Cerebellar nuclear complex (tissue), 1 donor: ENCODE results near the gene INO80B.
"Not testable (repeated sequence)": the region's sequence is repeated elsewhere in the genome, so short reads cannot be mapped to it uniquely, and the experiment has no call there.

Experiments used
- DNase-seq, 2 experiments: peaks; one replicate each; lab custom pipeline; 2025; lab: John Stamatoyannopoulos, UW

INO80B gene

DNA sequence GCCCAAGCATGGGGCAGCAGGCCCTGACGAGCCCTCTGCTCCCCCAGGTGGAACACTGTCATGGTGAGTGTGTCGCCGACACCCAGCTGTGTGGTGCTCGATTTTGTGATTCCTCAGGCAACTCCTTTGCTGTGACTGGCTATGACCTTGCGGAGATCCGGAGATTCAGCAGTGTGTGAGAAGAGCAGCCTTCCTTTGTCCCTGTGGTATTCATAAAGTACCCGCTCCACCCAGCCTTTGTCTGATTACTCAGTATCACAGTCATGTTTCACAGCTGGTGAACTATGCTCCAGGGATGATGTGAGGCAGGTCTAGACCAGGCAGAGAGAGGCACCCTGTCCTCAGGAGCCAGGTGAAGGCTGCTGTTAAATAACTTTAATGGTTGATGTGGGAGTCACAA lies 29.4 kb upstream of the INO80B start:
- DNase-seq: no peak

DNA sequence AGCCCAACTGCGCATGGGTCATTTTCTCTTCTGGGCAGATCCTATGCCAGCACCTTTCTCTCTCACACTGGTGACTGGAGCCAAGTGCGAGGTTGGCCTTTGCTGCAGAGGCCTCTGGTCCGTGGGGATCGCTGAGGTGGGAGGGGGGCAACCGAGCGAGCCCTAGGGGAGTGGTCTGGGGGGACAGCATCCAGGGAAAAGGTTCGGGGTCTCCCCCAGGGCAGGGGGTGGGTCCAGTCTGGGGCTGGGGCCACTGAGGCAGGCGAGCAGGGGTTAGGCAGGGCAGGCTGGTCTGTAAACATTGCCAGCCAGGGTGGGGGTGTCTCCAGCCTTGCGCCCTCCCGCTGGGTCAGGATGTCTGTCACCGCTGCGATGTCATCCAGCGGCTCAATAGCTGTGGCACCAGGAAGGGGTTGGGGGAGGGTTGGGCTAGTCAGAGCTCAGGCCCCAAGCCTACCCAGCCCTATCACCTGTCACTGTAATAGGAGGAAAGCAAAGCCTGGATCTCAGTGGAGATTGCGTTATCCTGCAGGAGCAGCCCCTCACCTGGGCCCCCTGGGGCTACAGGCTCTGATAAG lies 28.6 kb upstream of the INO80B start:
- DNase-seq: no peak

DNA sequence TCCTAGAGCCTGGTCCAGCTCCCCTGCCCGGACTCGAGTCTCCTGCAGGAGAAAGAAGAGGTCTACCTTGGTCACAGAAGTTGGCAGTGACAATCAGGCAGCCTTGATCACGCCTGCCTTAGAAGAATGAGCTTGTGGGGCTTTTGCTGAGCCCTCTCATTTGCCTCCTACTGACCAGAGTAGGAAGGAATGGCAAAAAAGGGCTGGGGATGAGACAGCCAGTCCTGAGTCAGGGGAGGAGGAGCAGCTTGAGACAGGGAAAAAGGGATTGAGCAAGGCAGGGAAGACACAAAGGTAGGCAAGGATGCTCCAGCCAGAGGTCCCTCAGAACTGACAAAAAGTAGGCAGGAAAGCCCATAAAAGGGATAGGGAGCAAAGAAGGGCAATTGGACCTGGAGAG lies 27.3 kb upstream of the INO80B start:
- no peak for DNase-seq

DNA sequence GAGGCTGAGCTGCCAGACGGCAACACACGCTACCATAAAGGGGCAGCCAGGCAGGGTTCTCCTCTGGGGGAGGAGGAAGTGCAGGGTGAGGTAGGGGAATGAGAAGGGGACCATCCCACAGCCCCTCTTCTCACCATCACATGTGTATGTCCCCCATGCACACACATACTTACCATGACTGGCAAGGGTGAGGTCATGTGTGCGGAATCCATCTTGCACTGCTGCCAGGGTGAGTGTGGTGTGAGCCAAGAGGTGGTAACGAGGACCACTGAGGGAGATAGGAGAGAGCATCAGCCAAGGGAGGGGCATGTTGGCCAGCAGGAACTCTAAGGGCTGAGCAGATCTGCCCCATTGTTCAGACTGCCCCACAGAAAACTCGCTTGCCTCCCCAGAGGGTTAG lies 26.2 kb upstream of the INO80B start:
- no peak for DNase-seq

DNA sequence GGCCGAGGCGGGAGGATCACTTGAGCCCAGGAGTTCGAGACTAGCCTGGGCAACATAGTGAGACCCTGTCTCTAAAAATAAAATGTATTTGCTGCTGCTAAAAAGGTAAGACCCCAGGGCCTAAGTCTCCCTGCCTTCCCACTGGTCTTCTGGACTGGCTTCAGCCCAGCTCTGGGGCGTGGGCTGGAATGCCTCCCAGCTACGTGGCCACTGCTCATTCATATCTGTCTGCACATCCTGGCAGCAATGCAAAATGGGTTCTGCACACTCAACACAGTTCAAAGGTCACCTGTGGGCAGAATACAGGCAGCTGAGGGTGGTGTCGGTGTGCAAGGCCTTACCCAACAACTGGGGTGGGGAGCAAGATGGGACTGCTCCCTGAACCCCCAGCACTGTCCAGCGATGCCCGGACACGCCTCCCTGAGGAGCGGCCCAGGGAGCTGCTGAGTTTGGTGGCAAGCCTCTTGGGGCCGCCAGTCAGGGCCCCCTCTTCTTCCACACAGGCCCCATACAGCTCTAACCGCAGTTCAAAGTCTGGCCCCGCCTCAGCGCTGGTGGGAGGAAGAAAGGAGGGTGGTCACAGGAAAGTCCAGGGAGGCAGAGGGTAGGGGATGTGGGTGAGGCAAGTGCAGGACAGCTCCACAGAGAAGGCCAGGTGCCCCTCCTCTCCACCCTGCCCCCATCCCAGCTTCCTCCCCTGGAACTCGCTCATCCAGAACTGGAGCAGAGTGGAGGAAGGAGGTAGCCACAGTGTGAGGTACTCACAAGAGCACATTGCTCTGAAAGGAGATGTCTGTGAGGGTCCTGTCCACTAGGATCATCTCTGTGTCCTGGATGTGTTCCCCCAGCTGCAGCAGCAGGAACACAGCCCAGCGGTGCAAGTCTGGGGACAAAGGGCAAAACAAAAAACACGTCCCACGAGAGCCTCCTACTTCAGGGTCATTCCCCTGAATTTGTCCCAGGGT lies 25.1 kb upstream of the INO80B start:
- no peak for DNase-seq

DNA sequence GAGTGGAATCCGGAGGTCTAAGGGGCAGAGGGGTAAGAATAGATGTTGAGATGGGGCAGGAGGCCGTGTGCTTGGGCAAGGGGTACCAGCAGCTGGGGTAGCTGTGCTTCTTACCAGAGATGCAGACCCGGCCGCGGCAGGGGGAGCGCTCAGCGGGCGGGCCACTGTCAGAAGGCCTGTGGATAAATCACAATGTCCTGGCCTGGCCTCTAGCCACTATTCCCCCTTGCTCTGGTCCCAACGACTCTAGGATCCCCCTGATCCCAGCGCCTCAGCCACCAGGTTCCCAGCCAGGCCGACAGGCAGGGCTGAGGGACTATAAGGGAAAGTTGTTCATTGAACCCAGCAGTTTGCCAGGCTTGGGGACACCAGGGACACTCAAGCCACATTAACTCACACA lies 24.4 kb upstream of the INO80B start:
- no peak for DNase-seq

DNA sequence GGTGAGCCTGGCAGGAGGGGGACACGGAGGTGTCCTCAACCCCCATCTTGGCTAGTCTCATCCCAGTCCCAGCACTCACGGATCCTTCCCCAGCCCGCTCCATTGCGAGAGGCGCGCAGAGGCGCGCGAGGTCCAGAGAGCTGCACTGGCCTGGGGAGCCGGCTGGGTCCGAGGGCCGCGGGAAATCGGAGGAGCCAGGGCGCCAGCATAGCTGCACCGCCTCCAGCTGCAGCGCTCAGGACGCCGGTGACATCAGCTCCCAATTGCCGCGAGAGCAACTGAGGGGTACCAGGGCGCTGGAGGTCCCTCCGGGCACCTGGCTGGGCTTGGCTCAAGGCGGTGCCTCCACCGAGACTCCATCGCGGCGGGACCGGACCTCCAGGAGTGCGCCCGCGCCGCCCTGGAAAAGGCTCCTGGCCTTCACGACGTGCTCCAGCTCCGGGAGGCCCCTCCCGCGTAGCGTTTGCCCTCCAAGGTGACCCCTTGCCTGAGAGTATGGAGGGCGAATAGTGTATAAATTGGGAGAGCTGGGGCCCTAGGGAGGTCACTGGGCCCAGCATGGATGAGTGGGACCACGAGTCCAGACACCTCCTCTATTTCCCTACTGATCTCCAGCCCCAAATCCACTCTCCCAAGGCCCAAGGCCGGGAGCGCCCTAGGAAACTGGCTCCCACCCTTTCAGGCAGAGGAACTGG lies 18.6 kb upstream of the INO80B start:
- DNase-seq: no peak

DNA sequence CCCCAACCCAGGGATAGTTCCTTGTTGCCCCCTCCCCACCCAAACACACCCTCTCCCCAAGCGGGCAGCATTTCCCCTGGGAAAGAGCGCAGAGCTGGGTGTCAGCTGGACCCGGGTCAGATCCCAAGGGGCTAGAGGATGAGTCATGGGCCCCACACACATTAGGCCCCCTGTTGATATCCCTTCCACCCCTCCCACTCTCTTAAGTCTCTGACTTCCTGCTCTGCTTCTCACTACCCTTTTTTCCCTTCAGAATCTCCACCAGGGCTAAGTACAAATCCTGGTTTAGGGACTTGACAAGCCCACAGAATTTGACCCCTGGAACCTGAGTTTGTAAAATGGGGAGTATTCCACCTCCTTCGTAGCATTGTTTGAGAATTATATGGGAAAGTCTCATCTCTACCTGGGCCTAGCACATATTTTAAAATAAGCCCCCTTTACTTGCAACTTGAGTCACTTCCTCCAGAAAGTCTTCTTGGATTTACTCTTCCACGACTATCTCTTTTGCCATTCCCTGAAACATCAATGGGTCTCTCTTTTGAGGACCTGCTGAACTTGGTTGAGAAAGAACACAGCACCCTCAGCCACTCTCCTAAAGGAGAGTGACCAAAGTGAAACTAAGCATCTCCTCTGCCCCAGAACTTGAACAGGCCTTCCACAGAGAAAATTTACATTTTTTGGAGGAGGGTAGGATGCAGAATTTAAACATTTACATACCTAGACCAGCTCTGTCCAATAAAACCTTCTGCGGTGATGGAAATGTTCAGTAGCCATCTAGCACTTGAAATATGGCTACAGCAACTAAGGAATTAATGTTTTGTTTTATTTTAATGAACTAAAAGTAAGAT lies 17.8 kb upstream of the INO80B start:
- DNase-seq: no peak

DNA sequence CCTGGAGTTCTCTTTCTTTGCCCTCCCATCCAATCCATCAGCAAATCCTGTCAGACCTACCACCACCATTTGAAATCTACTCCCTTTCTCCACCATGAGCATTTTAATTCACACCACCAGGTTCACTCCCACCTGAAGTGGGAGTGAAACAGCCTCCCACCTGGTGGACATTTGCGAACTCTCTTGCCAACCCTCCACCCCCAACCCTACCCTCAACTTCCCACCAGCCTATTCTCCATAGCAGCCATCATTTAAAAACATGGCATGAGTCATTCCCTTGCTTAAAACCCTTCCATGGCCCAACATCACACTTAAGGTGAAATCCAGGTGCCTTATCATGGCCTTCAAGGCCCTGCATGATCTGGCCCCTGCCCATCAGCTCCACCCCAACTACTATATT lies 16.6 kb upstream of the INO80B start:
- no peak for DNase-seq

DNA sequence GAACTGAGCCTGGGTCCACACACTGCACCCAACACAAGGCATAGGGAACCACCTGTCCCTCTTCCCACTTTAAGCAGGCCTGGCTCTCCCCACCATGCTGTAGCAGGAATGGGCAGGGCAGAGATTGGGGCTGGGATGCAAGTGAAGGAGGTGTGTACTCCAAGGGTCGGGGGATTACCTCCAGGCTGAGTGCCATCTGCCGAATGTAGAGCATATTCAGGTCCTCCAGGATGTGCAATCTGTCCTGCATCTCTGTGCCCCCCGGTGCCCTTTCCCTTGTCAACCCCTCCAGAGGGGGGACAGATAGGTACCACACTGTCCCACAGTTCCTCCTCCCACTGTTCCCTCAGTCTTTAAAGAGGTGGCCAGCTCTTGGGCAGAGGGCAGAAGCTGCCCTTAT lies 15.5 kb upstream of the INO80B start:
- no peak for DNase-seq

DNA sequence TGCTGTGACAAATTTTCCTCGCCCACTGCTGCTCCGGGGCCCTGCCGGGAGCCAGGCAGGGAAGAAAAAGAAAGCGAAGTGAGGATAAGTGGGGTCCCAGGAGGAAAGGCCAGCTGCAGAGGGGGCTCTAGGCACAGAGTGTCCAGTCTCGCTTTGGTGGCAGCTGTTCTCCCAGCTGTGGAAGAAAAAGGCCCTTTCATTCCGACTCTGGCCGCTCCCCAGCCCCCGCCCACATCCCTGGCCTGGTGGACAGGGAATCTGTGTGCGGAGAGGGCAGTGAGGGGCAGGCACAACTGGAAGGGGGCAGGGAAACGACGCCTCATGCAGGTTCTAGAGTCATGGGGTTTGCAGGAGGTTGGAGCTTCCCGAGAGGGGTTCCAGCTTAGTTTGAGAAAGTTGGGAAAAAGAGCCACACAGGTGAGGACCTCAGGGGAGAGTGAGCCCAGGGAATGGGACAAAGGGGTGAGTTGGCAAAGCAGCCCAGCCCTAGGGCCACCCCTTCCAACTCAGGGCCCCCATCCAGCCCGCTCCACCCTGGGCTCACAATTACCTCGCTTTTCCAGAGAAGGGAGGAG lies 15.0 kb upstream of the INO80B start:
- DNase-seq: no peak

DNA sequence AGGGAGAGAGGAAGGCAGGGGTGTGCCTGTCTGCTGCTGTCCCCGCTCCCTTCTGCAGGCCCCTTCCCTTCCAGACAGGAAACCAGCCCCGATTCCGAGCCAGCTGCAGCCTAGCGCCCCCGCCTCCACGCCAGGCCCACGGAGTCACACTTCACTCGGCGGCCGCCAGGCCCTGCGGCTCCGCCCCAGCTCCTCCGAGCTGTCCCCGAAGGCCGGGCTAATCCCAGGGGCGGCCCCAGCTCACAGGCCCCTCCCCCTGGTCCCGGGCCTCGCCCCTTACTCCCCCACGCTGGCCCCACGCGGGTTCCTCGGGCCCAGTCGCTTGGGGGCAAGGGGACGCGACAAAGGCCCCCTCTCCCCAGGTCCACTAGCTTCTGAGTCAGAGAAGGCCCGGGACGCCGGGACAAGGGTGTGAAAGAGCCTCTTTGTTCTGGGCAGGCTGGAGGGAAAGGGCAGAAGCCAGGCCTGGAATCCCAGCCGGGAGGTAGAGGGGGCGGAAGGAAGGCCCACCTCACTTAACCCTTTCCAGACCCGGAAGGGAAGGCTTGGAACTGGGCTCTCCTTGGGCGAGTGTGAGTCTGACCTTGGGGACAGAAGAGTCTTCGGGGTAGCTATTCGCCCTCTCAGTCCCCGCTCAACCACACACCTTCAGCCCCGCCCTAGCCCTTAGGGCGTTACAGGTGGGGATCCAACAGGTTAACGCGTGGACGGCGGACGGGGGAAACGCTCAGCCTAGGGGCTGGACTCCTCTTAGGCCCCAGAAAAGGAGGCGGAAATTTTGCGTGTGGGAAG lies 14.3 kb upstream of the INO80B start:
- no peak for DNase-seq

DNA sequence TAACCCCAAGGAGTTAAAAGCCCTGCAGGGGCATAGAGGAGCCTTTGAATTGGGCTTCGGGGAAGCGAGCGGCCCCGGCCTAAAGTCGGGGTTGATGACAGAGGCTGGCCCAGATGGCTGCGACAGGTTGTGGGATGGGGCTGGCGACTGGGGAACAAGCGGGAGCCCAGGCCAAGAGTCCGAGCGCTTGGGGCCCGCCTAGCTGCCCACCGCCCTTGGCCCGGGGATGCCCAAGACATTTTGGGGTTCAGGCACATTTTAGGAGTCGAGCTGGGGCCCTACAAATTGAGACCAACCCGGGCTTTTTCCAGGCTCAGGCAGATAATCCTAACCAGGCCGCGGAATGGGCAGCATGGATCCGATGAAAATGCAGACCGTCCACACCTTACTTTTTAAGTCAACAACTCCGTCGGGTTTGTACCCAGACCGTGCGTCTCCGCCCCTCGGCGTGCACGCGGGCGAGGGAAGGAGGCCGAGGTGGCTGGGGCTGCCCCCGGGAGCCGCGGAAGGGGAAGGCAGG lies 13.7 kb upstream of the INO80B start:
- DNase-seq: no peak

DNA sequence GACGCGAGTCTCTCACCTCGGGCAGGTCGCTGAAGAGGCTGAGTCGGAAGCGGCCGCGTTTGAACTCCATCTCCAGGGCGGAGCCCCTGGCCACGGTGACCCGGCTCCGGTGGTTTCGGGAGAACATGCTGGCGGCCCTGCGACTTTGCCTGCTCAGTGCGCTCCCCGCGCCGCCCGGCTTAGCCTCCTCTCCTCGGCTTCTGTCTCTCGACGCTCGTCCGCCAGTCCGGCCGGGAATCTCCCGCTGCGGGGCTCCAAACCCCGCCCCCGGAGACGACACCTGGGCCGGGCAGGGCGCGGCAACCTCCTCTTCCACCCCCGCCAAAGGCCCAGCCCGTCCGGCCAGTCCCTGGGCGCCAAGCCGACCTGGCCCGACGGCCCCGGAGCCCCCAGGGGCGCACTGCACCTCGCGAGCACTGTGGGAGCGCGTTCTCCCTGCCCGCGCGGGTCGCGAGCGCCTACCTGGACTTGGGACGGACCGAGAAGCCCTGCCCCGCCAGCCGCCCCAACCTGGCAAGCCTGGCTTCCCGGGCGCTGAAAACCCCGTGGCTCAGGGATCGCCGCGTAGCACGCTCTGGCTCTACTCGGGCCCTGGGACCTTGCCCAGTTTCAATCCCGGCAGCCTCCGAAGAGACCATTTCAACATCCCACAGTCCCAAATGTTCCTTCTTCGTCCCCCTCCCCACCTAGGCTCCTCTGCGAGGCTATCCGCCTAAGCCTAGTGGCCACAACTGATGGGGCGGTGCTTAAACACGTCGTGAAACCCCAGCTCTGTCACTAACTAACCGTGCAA lies 13.0 kb upstream of the INO80B start, which contains the start of gene RTKN:
RTKN (minus strand) TSS at position 248 of the 793 bp plus-strand sequence; CDS start at position 127, 121 bp downstream.
- DNase-seq: no peak

DNA sequence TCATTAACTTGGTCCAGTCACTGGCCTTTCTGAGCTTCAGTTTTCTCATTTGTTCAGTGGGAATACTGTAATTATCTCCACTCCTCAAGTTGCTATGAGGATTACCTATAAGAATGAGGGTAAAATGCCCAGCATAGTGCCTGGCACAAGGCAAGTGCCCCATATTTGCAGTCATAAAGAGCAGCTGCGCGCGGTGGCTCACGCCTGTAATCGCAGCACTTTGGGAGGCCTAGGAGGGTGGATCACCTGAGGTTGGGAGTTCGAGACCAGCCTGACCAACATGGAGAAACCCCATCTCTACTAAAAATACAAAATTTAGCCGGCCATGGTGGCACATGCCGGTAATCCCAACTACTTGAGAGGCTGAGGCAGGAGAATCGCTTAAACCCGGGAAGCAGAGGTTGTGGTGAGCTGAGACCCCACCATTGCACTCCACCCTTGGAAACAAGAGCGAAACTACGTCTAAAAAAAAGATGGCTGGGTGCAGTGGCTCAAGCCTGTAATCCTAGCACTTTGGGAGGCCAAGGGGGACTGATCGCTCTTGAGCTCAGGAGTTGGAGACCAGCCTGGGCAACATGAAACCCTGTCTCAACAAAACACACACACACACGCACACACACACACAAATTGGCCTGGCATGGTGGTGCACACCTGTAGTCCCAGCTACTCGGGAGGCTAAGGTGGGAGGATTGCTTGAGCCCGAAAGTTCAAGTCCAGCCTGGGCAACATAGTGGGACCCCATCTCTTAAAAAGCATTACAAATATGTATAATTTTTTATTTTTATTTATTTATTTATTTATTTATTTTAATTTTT lies 12.2 kb upstream of the INO80B start:
- not testable (repeated sequence) for DNase-seq

DNA sequence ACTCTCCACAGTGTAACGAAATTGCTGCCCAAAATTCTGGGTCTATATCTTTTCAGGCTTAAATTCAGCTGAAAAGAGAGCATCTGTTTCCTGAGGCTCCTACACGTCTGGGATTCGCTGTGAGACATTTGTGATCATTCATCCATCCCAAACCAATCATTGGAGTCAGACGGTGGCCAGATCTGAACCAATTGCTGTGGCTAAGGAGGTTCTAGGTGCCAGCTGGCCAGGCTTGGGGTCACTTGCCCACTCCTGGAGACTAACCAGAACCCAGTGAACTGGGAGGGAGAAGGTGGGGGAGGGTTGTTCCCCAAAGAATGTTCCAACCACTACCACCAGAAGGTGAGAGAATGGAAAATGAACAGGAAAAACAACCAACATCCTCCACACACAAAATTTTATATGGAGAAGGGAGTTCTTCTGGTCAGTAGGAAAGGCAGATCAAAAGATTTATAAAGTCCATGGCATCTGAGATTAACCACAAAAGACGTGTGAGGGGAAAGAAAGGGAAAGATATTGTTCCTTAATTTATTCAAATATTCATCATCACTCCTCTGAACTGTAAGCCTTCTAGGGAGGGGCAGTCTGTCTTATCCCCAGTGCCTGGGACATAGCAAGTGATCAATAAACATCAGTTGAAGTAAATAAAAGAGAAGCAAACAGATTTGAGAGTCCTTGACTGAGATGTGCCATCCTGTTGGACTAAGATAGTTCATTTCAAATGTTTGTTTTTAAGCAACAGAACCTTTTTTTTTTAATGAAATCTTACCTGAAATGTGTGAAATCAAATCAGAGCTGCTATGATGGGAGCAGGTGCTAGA lies 10.2 kb upstream of the INO80B start:
- DNase-seq: no peak

DNA sequence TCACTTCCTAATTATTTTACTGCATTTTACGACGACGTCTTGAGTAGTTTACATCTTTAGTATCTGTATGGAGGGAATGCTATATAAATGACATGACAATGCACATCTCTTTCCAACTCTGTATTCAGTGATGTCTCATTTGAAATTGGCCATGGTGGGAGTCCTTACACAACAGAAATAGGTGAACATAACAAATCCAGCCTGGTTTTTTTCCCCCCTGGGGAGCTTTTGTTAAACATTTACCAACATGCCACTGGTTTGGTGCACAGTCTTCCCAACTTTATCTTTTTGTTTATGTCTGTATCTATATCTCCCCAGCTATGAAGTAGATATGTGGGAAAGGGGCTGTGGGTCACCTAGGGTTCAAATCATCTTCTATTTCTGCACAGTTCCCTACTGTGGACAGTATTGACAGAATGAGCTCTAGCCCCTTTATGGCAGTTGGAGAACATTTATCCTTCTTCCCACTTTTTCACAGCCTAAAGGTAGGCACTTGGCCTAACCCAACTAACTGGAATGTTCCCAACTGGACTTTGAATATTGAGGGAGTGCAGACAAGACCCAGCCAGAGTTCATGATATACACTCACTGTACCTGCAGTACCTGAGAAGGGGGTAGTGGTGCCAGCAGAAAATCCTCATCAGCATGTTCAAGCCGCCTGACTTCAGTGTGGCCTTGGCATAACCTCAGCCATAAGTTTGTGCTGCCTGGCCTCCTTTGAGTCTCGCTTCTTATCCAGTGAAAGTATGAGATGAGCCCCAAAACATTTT lies 7.5 kb upstream of the INO80B start:
- DNase-seq: no peak
